Measurements from ENCODE around the gene SIPA1. TPM values are rescaled to one million over a fixed set of nuclear protein-coding genes. Genes with fewer than 3 reads are reported as not detected.

Gene SIPA1
- total and polyA plus RNA-seq, 9 of the 15 experiments (the other 6 are each of a cell fraction or from before 2014, with no cell fraction given) = 0.25 to 85.8 (median 16.8) TPM

GRCh38 chr11:65637794-65638419 lies at the start of gene SIPA1 (continued):
- TF ChIP-seq BHLHE40 (IDR thresholded peaks at IDR 0.05; ENCODE audit: low read length) (peak; percentile 46), NCOA1 (IDR thresholded peaks at IDR 0.05; ENCODE audit: low read depth) (no peak), ZBTB9 (CRISPR knock-in tag; IDR thresholded peaks at IDR 0.05) (peak; percentile 68; the same call in 1 of the 2 replicates), ETV5 (CRISPR knock-in tag; IDR thresholded peaks at IDR 0.05; ENCODE audit: low read depth) (peak; percentile 16; the same call in 1 of the 2 replicates), ID3 (CRISPR knock-in tag; IDR thresholded peaks at IDR 0.05) (no peak), ID3 (tag; IDR thresholded peaks at IDR 0.05) (0 out of 2 replicates have a peak, but pooled peaks have one; percentile 12), TAF9B (IDR thresholded peaks at IDR 0.05; ENCODE audit: partially characterized antibody) (no peak), NFIX (CRISPR knock-in tag; IDR thresholded peaks at IDR 0.05; ENCODE audit: low read depth) (no peak), JUN (IDR thresholded peaks at IDR 0.05; ENCODE audit: borderline replicate concordance, low read depth, low read length) (0 out of 2 replicates have a peak, but pooled peaks have one; percentile 24), JUN (CRISPR knock-in tag; IDR thresholded peaks at IDR 0.05; ENCODE audit: borderline replicate concordance) (no peak), YY1 (IDR thresholded peaks at IDR 0.05; ENCODE audit: borderline replicate concordance in 1 of 3, control insufficient read depth in 1 of 3, extremely low read depth in 1 of 3, insufficient read depth in 3 of 3, insufficient read length in 1 of 3, insufficient replicate concordance in 2 of 3, low read depth in 1 of 3, low read length in 2 of 3) (peak in 2 of 3 experiments; percentile 37 to 48), EP300 (IDR thresholded peaks at IDR 0.05; ENCODE audit: low read length) (0 out of 2 replicates have a peak, but pooled peaks have one; percentile 5), DMBX1 (CRISPR knock-in tag; IDR thresholded peaks at IDR 0.05; ENCODE audit: borderline replicate concordance) (0 out of 2 replicates have a peak, but pooled peaks have one; percentile 18), ZFX (CRISPR knock-in tag; IDR thresholded peaks at IDR 0.05) (peak; percentile 60; the same call in 1 of the 2 replicates), ZBTB5 (IDR thresholded peaks at IDR 0.05) (no peak), ZNF175 (CRISPR knock-in tag; IDR thresholded peaks at IDR 0.05; ENCODE audit: low read depth) (no peak), ZBTB7A (IDR thresholded peaks at IDR 0.05; ENCODE audit: borderline replicate concordance, control insufficient read depth, low read depth, low read length) (peak; percentile 79; the same call in 1 of the 2 replicates), KHSRP (IDR thresholded peaks at IDR 0.05) (no peak), POLR2A (conservative IDR thresholded peaks at IDR 0.05) (peak; percentile 84), RBM14 (IDR thresholded peaks at IDR 0.05; ENCODE audit: borderline replicate concordance, insufficient read depth, low read depth, low read length) (no peak)
- TF ChIP-seq, protein P1, sequence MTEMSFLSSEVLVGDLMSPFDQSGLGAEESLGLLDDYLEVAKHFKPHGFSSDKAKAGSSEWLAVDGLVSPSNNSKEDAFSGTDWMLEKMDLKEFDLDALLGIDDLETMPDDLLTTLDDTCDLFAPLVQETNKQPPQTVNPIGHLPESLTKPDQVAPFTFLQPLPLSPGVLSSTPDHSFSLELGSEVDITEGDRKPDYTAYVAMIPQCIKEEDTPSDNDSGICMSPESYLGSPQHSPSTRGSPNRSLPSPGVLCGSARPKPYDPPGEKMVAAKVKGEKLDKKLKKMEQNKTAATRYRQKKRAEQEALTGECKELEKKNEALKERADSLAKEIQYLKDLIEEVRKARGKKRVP (CRISPR knock-in tag; IDR thresholded peaks at IDR 0.05) = no peak; the same call in 1 of the 2 replicates
- TF ChIP-seq, protein P2, sequence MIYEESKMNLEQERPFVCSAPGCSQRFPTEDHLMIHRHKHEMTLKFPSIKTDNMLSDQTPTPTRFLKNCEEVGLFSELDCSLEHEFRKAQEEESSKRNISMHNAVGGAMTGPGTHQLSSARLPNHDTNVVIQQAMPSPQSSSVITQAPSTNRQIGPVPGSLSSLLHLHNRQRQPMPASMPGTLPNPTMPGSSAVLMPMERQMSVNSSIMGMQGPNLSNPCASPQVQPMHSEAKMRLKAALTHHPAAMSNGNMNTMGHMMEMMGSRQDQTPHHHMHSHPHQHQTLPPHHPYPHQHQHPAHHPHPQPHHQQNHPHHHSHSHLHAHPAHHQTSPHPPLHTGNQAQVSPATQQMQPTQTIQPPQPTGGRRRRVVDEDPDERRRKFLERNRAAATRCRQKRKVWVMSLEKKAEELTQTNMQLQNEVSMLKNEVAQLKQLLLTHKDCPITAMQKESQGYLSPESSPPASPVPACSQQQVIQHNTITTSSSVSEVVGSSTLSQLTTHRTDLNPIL (CRISPR knock-in tag; IDR thresholded peaks at IDR 0.05) = no peak
